Neural progenitor cell (in vitro differentiated cells): ENCODE data around the gene PLCG1.

Experiments used
- CTCF ChIP-seq: fragments of 200-600 bp; sonication (generic); IDR thresholded peaks from 2 replicates; pipeline ENCODE4 v1.5.1; 2017; ENCODE audit warnings: antibody characterized with exemption, mild to moderate bottlenecking
- EZH2 ChIP-seq: fragments of 200-600 bp; sonication (generic); IDR thresholded peaks from 2 replicates; pipeline ENCODE4 v1.6.1; 2017; ENCODE audit warnings: antibody characterized with exemption, mild to moderate bottlenecking, moderate library complexity
- EZH2phosphoT487 ChIP-seq: fragments of 200-600 bp; sonication (generic); IDR thresholded peaks from 2 replicates; pipeline ENCODE4 v1.6.1; 2017; ENCODE audit warnings: antibody characterized with exemption

GRCh38 chr20:41168281-41169161 lies 31.2 kb downstream of the PLCG1 start:
- TF ChIP-seq CTCF (no peak), EZH2 (no peak), EZH2phosphoT487 (no peak)
